H1 (cell line): ENCODE results near the gene MTNR1A. TPM values are rescaled to one million over a fixed set of nuclear protein-coding genes. Genes with fewer than 3 reads are reported as not detected.
"Not testable (repeated sequence)": the region's sequence is repeated elsewhere in the genome, so short reads cannot be mapped to it uniquely, and the experiment has no call there.

Experiments
- CTCF ChIA-PET: fragments of 300-600 bp; sonication (Branson Sonifier 250); formaldehyde crosslinking; loops from one replicate; lab custom pipeline; 2021; ENCODE audit not compliant: partially characterized antibody; lab: Charles Lee
- POLR2A ChIA-PET: fragments of 300-600 bp; sonication (Branson Sonifier 250); formaldehyde crosslinking; loops from one replicate; lab custom pipeline; 2021; ENCODE audit warnings: inconsistent platforms; ENCODE audit not compliant: partially characterized antibody; lab: Charles Lee
- DNase-seq, 2 experiments: peaks; one replicate each; pipeline versions ENCODE4 v3.0.0 to v3.0.0-alpha.2; 2010 to 2022; ENCODE audit warnings: low spot score in 2 of 2, low read depth in 1 of 2, mixed read lengths in 1 of 2
- FAIRE-seq: peaks from 2 replicates; lab custom pipeline; 2011; peaks lifted over from hg19 to GRCh38; lab: Jason Lieb, UNC
- H2AFZ ChIP-seq: 2 replicates; pipeline ENCODE4 v1.8.1; 2012; ENCODE audit warnings: low read length, inconsistent platforms
- H2AK5ac ChIP-seq: 2 replicates; pipeline ENCODE4 v1.6.1; 2013; ENCODE audit warnings: low read depth, low read length
- H2BK120ac ChIP-seq: replicated peaks from 2 replicates; pipeline ENCODE3; 2013; ENCODE audit warnings: low read depth, low read length, inconsistent platforms
- H2BK12ac ChIP-seq: 2 replicates; pipeline ENCODE4 v1.6.1; 2013; ENCODE audit warnings: low read depth, low read length
- H2BK15ac ChIP-seq: 2 replicates; pipeline ENCODE4 v1.6.1; 2013; ENCODE audit warnings: low read length
- H2BK20ac ChIP-seq: 2 replicates; pipeline ENCODE4 v1.6.1; 2013; ENCODE audit warnings: low read length
- H2BK5ac ChIP-seq: 2 replicates; pipeline ENCODE4 v1.6.1; 2013; ENCODE audit warnings: low read depth, low read length
- H3K14ac ChIP-seq: 2 replicates; pipeline ENCODE4 v1.6.1; 2013; ENCODE audit warnings: inconsistent platforms; ENCODE audit not compliant: insufficient read length
- H3K18ac ChIP-seq: 2 replicates; pipeline ENCODE4 v1.6.1; 2013; ENCODE audit warnings: low read length; ENCODE audit errors: extremely low read depth
- H3K23ac ChIP-seq: 2 replicates; pipeline ENCODE4 v1.6.1; 2013; ENCODE audit warnings: inconsistent platforms; ENCODE audit not compliant: insufficient read length
- H3K23me2 ChIP-seq: 2 replicates; pipeline ENCODE4 v1.6.1; 2013; ENCODE audit warnings: low read depth, low read length
- H3K27ac ChIP-seq: 2 replicates; pipeline ENCODE4 v1.6.1; 2011; ENCODE audit warnings: low read depth, low read length, inconsistent platforms
- H3K27me3 ChIP-seq, 4 experiments: replicated peaks in 1 of 4; 1 replicate in 1 of 4; 2 replicates in 3 of 4; pipeline versions ENCODE4 v1.6.1 to v1.8.1; 2011 to 2013; ENCODE audit warnings: low read length in 3 of 4, mild to moderate bottlenecking in 3 of 4, inconsistent platforms in 2 of 4, mixed read lengths in 2 of 4, moderate library complexity in 1 of 4; ENCODE audit not compliant: control insufficient read depth in 3 of 4, insufficient read depth in 3 of 4; ENCODE audit errors: extremely low read depth in 1 of 4
- H3K36me3 ChIP-seq, 4 experiments: 2 replicates each; pipeline versions ENCODE4 v1.6.1 to v1.8.1; 2011 to 2013; ENCODE audit warnings: mild to moderate bottlenecking in 4 of 4, low read length in 3 of 4, moderate library complexity in 2 of 4, control low read depth in 1 of 4, inconsistent platforms in 1 of 4; ENCODE audit not compliant: insufficient read depth in 4 of 4, control insufficient read depth in 2 of 4
- H3K4ac ChIP-seq: replicated peaks from 2 replicates; pipeline ENCODE3; 2013; ENCODE audit warnings: low read length, low read depth, mixed read lengths, inconsistent platforms; ENCODE audit not compliant: insufficient read length
- H3K4me1 ChIP-seq, 4 experiments: replicated peaks in 1 of 4; 1 replicate in 1 of 4; 2 replicates in 3 of 4; pipeline versions ENCODE4 v1.6.1 to v1.8.1; 2011 to 2013; ENCODE audit warnings: low read length in 3 of 4, inconsistent platforms in 2 of 4, mixed read lengths in 1 of 4; ENCODE audit not compliant: insufficient read depth in 4 of 4, control insufficient read depth in 3 of 4
- H3K4me2 ChIP-seq, 2 experiments: 2 replicates each; pipeline versions ENCODE4 v1.6.1 to v1.8.1; 2011 to 2013; ENCODE audit warnings: low read depth in 2 of 2, low read length in 2 of 2, control low read depth in 1 of 2, inconsistent platforms in 1 of 2, mild to moderate bottlenecking in 1 of 2; ENCODE audit not compliant: insufficient read depth in 1 of 2
- H3K4me3 ChIP-seq, 4 experiments: fragments of 200-600, 300-600 bp in 1 of 4; sonication (generic), shearing (Covaris generic), sonication (Bioruptor Twin) in 1 of 4; 2 replicates each; pipeline versions ENCODE4 v1.5.1 to v1.8.1; 2011 to 2016; ENCODE audit warnings: low read length in 4 of 4, low read depth in 3 of 4, control low read depth in 2 of 4, inconsistent platforms in 2 of 4, mild to moderate bottlenecking in 2 of 4, mixed read lengths in 1 of 4, moderate library complexity in 1 of 4; ENCODE audit not compliant: insufficient read depth in 2 of 4; ENCODE audit errors: extremely low read depth in 1 of 4
- H3K56ac ChIP-seq: replicated peaks from 2 replicates; pipeline ENCODE3; 2013; ENCODE audit warnings: low read depth, mild to moderate bottlenecking, mixed read lengths, low read length, inconsistent platforms; ENCODE audit not compliant: insufficient read length
- H3K79me1 ChIP-seq: 2 replicates; pipeline ENCODE4 v1.6.1; 2013; ENCODE audit warnings: low read depth, low read length, control low read depth
- H3K79me2 ChIP-seq, 2 experiments: 2 replicates each; pipeline versions ENCODE4 v1.6.1 to v1.8.1; 2012 to 2013; ENCODE audit warnings: low read length in 2 of 2, mild to moderate bottlenecking in 2 of 2, inconsistent platforms in 1 of 2; ENCODE audit not compliant: insufficient read depth in 2 of 2, control insufficient read depth in 1 of 2
- H3K9ac ChIP-seq, 4 experiments: replicated peaks in 1 of 4; 1 replicate in 1 of 4; 2 replicates in 3 of 4; pipeline versions ENCODE4 v1.6.1 to v1.8.1; 2011 to 2013; ENCODE audit warnings: low read depth in 3 of 4, low read length in 3 of 4, control low read depth in 2 of 4, mild to moderate bottlenecking in 2 of 4, moderate library complexity in 2 of 4, inconsistent platforms in 1 of 4; ENCODE audit errors: extremely low read depth in 1 of 4
- H3K9me3 ChIP-seq, 2 experiments: 2 replicates each; pipeline versions ENCODE4 v1.6.1 to v1.8.1; 2012 to 2013; ENCODE audit warnings: mild to moderate bottlenecking in 2 of 2, moderate library complexity in 2 of 2, control low read depth in 1 of 2, inconsistent platforms in 1 of 2, low read depth in 1 of 2, low read length in 1 of 2, mixed read lengths in 1 of 2; ENCODE audit not compliant: insufficient read depth in 2 of 2
- H4K20me1 ChIP-seq, 2 experiments: replicated peaks in 1 of 2; 2 replicates each; pipeline versions ENCODE3 to v1.8.1; 2011 to 2013; ENCODE audit warnings: inconsistent platforms in 2 of 2, low read length in 2 of 2, mild to moderate bottlenecking in 1 of 2; ENCODE audit not compliant: insufficient read depth in 2 of 2, control insufficient read depth in 1 of 2
- H4K5ac ChIP-seq: 2 replicates; pipeline ENCODE4 v1.6.1; 2013; ENCODE audit warnings: low read length, low read depth, mixed read lengths, inconsistent platforms; ENCODE audit not compliant: insufficient read length
- H4K8ac ChIP-seq: 2 replicates; pipeline ENCODE4 v1.8.0; 2013; ENCODE audit warnings: mild to moderate bottlenecking, moderate library complexity, low read length, inconsistent platforms; ENCODE audit not compliant: insufficient read depth; ENCODE audit errors: extremely low read depth
- H4K91ac ChIP-seq: replicated peaks from 2 replicates; pipeline ENCODE3; 2013; ENCODE audit warnings: low read length, mixed read lengths, inconsistent platforms; ENCODE audit not compliant: insufficient read length
- WGBS, 2 experiments: shearing (Covaris generic) in 1 of 2; methylation state at CpG; one replicate each; pipeline versions ENCODE4 v1.1.6 to v1.1.7; 2013 to 2015; ENCODE audit warnings: low lambda C conversion rate in 2 of 2, mixed read lengths in 2 of 2, inconsistent platforms in 1 of 2, low coverage in 1 of 2, missing lambda C conversion rate in 1 of 2; ENCODE audit not compliant: insufficient replicate concordance in 2 of 2, insufficient coverage in 1 of 2, insufficient read length in 1 of 2; ENCODE audit errors: extremely low coverage in 1 of 2, missing lambda C conversion rate in 1 of 2; 5-methylcytosine and 5-hydroxymethylcytosine counted together
- polyA plus RNA-seq, 7 experiments: library from polyadenylated mRNA; depleted of rRNA in 3 of 7; stranded (reverse) in 5 of 7; unstranded in 2 of 7; fragments of >200 nt in 5 of 7; fragments of 200-250 nt in 2 of 7; gene quantifications; 1 replicate in 5 of 7; 2 replicates in 1 of 7; 4 replicates in 1 of 7; pipeline versions ENCODE4 v1.2.1 to v1.2.3, GENCODE V29; 2011 to 2013; ENCODE audit warnings: missing spikeins in 2 of 7, mixed read lengths in 2 of 7
- total RNA-seq: library from RNA; stranded (reverse); fragmentation: NEBNext Ultra II Directional; extraction: Animal tissue kit (Norgen Biotek cat#: 25700); gene quantifications from 2 replicates; pipeline ENCODE4 v1.2.1, GENCODE V29; 2021

The MTNR1A gene
- total and polyA plus RNA-seq, 2 of the 8 experiments (the other 6 are each of a cell fraction or from before 2014, with no cell fraction given): 0.45 to 1.0 TPM

- H3K27me3 ChIP-seq, H3K79me2 ChIP-seq, H3K56ac ChIP-seq, H4K91ac ChIP-seq, H4K8ac ChIP-seq, H2AK5ac ChIP-seq, H2BK5ac ChIP-seq, H3K4me1 ChIP-seq, H3K23ac ChIP-seq, H3K36me3 ChIP-seq, H3K14ac ChIP-seq, H4K5ac ChIP-seq, H3K23me2 ChIP-seq, H2AFZ ChIP-seq, FAIRE-seq, H3K9ac ChIP-seq, DNase-seq, H3K4me3 ChIP-seq, H3K79me1 ChIP-seq, H2BK20ac ChIP-seq, H2BK15ac ChIP-seq, POLR2A ChIA-PET, H3K18ac ChIP-seq, H4K20me1 ChIP-seq, H3K27ac ChIP-seq, CTCF ChIA-PET, H3K9me3 ChIP-seq, H2BK120ac ChIP-seq, H3K4me2 ChIP-seq, H3K4ac ChIP-seq, H2BK12ac ChIP-seq: not testable (repeated sequence)
- 94% methylated on average over 8 of the region's 8 CpGs; no CpG with 5 or more reads in 1 of the 2 experiments for WGBS, 2 experiments
These were observed 50.6 kb downstream of the MTNR1A start for GRCh38 chr4:186504771-186505170.
